HepG2 (cell line): ENCODE data around the gene SLC4A9.

ENCODE experiments used
- ATF7 ChIP-seq, 2 experiments: fragments of 450-650 bp in 1 of 2; sonication (generic) in 1 of 2; formaldehyde crosslinking in 1 of 2; IDR thresholded peaks; 2 replicates each; pipeline versions ENCODE4 v1.4.0 to v1.6.1; 2016 to 2020; ENCODE audit warnings: antibody characterized with exemption in 1 of 2, mild to moderate bottlenecking in 1 of 2, missing genetic modification reagents in 1 of 2
- DDIT3 ChIP-seq: sonication (generic); formaldehyde crosslinking; IDR thresholded peaks from 2 replicates; pipeline ENCODE4 v1.4.0; 2020; ENCODE audit warnings: mild to moderate bottlenecking, missing genetic modification reagents
- ETS1 ChIP-seq: sonication (generic); formaldehyde crosslinking; IDR thresholded peaks from 2 replicates; pipeline ENCODE4 v1.4.0; 2020; ENCODE audit warnings: missing genetic modification reagents
- SMARCC2 ChIP-seq: fragments of 450-650 bp; IDR thresholded peaks from 2 replicates; pipeline ENCODE4 v1.6.1; 2017; ENCODE audit warnings: antibody characterized with exemption, mild to moderate bottlenecking
- TAF1 ChIP-seq: sonication (generic); formaldehyde crosslinking; IDR thresholded peaks from 2 replicates; pipeline ENCODE4 v1.4.0; 2020; ENCODE audit warnings: missing genetic modification reagents
- ZNF468 ChIP-seq: sonication (generic); formaldehyde crosslinking; IDR thresholded peaks from 2 replicates; pipeline ENCODE4 v1.8.0; 2022; ENCODE audit warnings: mild to moderate bottlenecking, moderate library complexity, missing genetic modification reagents
- ZNF598 ChIP-seq: sonication (generic); formaldehyde crosslinking; IDR thresholded peaks from 2 replicates; pipeline ENCODE4 v1.5.1; 2020; ENCODE audit warnings: mild to moderate bottlenecking, missing genetic modification reagents, borderline replicate concordance
- TF ChIP-seq, protein P1 (sequence below): sonication (generic); formaldehyde crosslinking; IDR thresholded peaks from 2 replicates; pipeline ENCODE4 v1.4.0; 2020; ENCODE audit warnings: low read depth, mild to moderate bottlenecking, missing genetic modification reagents
- TF ChIP-seq, protein P2 (sequence below): sonication (generic); formaldehyde crosslinking; IDR thresholded peaks from 2 replicates; pipeline ENCODE4 v1.9.0; 2022; ENCODE audit warnings: missing genetic modification reagents, mild to moderate bottlenecking, borderline replicate concordance

DNA sequence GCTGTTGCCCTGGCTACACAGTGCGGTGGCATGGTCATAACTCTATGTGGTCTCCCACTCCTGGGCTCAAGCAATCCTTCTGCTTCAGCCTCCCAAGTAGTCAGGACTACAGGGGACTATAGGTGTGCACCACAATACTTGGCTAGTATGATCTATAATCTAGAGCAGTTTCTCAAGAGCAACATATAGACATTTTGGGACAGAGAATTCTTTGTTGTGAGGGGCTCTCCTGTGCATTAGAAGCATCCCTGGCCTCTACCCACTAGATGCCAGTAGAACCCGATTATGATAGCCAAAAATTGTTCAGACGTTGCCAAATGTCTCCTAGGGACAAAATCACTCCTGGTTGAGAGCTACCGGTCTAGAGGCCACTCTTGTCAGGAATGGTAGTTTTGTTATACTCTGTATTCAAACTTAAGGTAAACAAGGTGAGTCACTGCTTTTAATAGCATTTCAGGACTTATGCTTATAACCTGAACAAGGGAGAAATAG lies 48.8 kb downstream of the SLC4A9 start:
- TF ChIP-seq ZNF598 (CRISPR knock-in tag) (no peak), ETS1 (no peak), ZNF468 (CRISPR knock-in tag) (no peak), SMARCC2 (no peak), ATF7 (IDR thresholded peaks at IDR 0.05) (no peak), ATF7 (CRISPR knock-in tag; IDR thresholded peaks at IDR 0.05) (no peak), TAF1 (CRISPR knock-in tag) (no peak), DDIT3 (CRISPR knock-in tag) (no peak)
- TF ChIP-seq, protein P1, sequence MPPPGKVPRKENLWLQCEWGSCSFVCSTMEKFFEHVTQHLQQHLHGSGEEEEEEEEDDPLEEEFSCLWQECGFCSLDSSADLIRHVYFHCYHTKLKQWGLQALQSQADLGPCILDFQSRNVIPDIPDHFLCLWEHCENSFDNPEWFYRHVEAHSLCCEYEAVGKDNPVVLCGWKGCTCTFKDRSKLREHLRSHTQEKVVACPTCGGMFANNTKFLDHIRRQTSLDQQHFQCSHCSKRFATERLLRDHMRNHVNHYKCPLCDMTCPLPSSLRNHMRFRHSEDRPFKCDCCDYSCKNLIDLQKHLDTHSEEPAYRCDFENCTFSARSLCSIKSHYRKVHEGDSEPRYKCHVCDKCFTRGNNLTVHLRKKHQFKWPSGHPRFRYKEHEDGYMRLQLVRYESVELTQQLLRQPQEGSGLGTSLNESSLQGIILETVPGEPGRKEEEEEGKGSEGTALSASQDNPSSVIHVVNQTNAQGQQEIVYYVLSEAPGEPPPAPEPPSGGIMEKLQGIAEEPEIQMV: no peak
- TF ChIP-seq, protein P2, sequence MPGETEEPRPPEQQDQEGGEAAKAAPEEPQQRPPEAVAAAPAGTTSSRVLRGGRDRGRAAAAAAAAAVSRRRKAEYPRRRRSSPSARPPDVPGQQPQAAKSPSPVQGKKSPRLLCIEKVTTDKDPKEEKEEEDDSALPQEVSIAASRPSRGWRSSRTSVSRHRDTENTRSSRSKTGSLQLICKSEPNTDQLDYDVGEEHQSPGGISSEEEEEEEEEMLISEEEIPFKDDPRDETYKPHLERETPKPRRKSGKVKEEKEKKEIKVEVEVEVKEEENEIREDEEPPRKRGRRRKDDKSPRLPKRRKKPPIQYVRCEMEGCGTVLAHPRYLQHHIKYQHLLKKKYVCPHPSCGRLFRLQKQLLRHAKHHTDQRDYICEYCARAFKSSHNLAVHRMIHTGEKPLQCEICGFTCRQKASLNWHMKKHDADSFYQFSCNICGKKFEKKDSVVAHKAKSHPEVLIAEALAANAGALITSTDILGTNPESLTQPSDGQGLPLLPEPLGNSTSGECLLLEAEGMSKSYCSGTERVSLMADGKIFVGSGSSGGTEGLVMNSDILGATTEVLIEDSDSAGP: no peak
